SK-MEL-5 (cell line): Measurements from ENCODE around the gene SEBOX. TPM values are rescaled to one million over a fixed set of nuclear protein-coding genes. Genes with fewer than 3 reads are reported as not detected.
A peak's percentile ranks its signal among the peaks of the same experiment; 100 is the strongest.

ENCODE experiments used
- DNase-seq: peaks from one replicate; pipeline ENCODE4 v3.0.0-alpha.2; 2016; ENCODE audit warnings: low read depth, low spot score
- in situ Hi-C: cut with HindIII; loops from 2 replicates; pipeline ENCODE4 v1.10.0; 2016; ENCODE audit warnings: low sequenced_read_pairs, high pct_unique_total_duplicates, low pct_unique_long_range_greater_than_20kb
- total RNA-seq: library from RNA; depleted of rRNA; stranded (reverse); fragments of >200 nt; shearing (Covaris generic); gene quantifications from 2 replicates; pipeline ENCODE4 v1.2.3, GENCODE V29; 2014

The SEBOX gene
- total RNA-seq, 1 experiment from 2014 or later = not detected

DNA sequence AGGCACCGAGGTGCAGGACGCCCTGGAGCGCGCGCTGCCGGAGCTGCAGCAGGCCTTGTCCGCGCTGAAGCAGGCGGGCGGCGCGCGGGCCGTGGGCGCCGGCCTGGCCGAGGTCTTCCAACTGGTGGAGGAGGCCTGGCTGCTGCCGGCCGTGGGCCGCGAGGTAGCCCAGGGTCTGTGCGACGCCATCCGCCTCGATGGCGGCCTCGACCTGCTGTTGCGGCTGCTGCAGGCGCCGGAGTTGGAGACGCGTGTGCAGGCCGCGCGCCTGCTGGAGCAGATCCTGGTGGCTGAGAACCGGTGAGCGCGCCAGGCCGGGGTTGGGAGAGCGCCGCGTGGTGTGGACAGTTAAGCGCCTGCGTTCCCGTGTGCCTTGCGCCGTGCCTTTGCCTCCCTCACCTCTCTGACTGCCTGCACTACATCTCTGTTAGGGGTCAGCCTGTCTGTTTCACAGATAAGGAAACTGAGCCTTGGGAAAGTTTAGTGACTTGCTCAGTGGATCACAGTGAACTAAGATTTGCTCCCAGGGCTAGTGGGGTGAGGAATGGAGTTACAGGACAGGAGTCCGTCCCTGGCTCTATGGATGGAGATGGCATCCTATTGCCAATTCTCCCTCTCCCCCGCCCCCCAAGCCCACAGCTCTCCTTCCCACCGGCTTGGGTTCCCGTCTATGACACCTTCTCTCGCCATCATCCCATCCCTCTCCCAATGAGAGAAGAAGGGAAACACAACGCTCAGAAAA is 7.4 kb upstream of the SEBOX start:
- in situ Hi-C loops = no loop called here
- DNase-seq = no peak

DNA sequence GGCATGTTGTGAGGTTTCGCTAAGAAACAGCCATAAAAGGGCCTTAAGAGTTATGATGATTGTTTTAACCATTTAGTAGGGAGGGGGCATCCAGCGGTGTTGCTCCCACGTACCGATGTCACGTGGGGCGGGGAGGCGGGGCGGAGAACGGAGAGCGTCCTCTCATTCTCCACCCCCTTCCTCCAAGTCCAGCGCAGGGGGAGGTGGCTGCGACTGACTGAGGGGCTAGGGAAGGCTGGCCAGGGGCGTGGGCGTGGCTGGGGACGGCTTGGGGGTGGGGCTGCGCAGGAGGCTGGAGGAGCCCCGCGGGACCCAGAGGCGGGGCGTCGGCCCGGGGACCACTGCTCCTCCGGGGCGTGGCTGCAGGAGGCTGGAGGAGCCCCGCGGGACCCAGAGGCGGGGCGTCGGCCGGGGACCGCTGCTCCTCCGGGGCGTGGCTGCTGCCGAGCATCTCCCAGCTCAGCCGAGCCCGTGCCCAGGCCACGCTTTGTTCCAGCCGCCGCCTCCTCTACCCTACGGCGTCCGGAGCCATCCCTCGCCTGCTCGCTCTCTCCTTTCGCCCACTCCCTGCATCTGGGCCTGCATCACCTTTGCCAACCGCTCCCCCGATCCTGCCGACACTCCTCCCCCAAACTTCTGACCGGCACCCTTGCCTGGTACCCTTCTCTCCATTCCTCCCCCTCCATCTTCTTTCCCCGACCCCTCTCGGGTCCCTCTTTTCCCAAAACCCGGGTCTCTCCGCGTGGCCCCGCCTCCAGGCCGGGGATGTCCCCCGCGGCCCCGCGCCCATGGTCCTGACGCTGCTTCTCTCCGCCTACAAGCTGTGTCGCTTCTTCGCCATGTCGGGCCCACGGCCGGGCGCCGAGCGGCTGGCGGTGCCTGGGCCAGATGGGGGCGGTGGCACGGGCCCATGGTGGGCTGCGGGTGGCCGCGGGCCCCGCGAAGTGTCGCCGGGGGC is 6.5 kb upstream of the SEBOX start, which contains the start of gene SARM1:
SARM1 (plus strand) TSS at position 450 of the 958 bp plus-strand sequence; CDS start at position 789, 339 bp downstream.
- in situ Hi-C loops = no loop called here

GRCh38 chr17:28370744-28371103 is 5.7 kb upstream of the SEBOX start:
- in situ Hi-C loops = no loop called here
- DNase-seq = no peak

More for the DNA sequence above, 6.5 kb upstream of the SEBOX start, which contains the start of gene SARM1:
- DNase-seq = peak; percentile 85

DNA sequence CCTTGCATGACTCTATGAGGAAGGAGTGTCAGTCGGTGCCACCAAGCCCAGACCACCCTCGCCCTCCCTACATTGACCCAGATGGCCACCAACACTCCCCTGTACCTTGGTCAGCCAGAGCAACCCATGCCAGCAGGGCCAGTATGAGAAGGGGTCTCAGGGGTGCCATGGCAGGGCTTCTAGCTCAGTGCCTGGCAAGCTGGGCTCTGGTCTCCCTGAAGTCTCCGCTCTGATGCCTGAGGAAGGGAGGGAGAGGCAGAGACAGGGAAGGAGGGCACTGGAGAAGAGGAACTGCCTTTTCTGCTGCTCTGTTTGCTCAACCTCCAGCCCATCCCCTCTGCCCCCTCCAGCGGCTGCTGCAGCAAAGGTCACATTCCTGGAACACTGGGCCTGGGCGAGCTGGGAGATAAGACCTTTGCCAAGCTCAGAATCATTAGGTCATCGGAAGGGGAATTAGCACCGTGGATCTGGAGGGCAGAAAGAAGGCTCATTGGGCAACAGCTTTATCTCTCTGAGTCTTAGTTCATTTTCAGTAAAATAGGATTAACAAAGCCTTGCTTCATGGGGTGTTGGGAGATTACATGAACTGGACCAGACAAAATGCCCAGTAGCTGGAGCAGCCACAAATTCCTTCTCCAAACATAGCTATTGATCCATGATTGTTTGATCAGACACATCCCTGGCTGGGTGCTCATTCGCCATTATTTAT is 5.2 kb upstream of the SEBOX start, which contains the start of gene VTN:
VTN (minus strand) TSS at position 273 of the 709 bp plus-strand sequence; CDS start at position 169, 104 bp downstream.
- peak; percentile 50 for DNase-seq
- in situ Hi-C loops = no loop called here

GRCh38 chr17:28369684-28370034 is 4.7 kb upstream of the SEBOX start:
- DNase-seq = no peak
- in situ Hi-C loops = no loop called here

DNA sequence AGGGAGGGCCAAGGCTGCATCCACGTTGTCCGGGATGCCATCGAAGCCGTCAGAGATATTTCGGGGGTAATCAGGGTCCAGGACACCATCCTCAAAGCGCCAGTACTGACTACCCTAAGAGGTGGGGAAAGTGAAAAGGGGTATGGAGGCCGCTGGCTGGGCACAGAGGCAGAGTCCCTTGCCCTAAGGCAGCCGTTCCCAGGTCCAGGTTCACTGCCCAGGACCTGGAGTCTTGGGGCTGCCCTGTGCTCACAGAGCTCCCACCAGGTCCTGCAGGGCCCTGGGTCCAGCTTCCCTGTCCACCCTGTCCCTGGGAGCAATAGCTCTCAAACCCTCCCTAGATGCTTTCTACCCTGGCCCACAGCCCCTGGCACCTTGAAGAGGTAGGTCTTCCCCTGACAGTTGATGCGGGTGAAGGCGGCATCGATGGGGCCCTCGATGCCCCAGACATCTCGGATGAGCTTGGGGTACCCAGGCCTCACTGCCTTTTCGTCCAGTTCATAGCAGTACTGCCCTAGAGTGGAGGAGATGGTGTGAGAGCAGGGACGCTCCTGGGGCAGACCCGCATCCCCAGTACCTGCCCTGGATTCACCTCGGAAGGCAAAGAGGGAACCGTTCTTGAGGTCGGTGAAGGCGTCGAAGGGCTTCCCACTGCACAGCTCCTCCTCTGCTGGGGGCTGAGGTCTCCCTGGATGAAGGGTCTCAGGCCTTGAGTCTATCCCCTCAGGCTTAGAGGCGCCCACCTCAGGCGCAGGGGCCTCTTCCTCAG is 4.1 kb upstream of the SEBOX start:
- in situ Hi-C loops = no loop called here
- no peak for DNase-seq

GRCh38 chr17:28368306-28368831 is 3.4 kb upstream of the SEBOX start:
- DNase-seq = no peak
- in situ Hi-C loops = no loop called here

DNA sequence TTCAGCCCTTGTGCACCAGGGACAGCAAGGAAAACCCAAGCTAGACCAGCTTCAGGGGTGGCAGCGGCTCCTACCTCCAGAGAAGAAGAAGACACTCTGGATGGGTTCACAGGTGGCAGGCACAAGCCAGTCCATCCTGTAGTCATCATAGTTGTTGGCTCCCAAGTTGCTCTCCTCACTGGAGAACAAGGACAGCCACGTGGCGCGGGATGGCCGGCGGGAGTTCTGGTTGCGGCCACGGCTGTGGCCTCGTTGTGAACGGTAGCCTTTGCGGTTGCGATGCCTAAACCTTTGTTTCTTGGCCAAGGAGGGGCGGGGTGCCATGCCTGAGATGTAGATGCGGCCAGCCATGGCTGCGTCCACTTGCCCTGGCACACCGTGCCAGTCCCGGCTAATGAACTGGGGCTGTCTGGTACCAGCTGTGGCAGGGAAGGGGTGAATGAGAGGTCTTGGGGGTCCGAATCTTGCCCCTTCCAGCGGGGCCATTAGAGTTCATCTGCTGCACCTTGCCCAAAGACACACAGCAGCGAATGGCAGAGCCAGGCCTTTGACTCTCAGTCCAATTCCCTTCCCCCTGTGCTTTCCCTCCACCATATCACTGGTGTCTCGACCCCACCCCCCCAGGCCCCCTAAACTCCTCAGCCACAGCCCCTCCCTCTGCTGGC is 2.8 kb upstream of the SEBOX start:
- in situ Hi-C loops = no loop called here
- DNase-seq = no peak

- in situ Hi-C loops = no loop called here
- DNase-seq = peak; percentile 25
Observed at GRCh38 chr17:28366605-28367004, 1.6 kb upstream of the SEBOX start.

- no peak for DNase-seq
Observed at GRCh38 chr17:28365487-28365886, 488 bp upstream of the SEBOX start.

DNA sequence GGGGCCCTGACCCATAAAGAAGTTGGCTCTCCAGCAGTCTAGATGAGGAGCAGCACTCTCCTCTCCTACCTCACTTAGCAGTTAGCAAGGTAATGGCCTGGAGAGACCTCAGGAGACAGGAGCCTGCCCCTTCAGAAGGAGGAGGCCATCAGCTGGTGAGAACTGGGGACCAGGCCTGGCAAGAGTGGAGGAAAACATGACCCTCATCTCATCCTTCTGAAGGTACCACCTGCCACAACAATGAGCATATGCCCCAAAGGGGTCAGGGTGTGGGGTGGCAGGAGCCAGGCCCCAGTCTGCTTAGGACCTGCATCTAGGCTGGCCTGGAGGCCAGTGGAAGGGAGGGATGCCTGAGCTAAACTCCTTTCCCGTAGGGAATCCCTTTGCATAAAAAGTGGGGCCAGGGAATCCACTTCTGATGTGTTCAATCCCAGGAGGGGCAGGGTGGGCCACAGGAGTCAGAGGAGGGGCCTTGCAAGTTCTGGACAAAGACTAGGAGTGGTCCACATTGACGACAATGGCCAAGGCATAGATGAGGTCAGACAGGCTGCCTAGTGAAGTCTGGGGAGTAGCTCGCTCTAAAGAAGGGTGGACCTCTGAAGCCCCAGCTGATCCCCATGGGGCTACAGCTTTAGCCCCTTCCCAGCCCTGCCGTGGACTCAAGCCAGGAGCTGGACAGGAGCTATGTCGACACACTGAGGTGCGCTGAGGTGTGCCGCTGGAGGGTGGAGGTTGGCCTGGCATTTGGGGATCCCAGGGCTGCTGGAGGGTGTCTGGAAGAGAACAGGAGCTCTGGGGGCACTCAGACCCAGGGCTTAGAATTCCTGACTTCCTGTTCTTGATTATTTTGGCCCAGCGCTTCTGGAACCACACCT is 986 bp downstream of the SEBOX start:
- DNase-seq = no peak
- in situ Hi-C loops = no loop called here

More at GRCh38 chr17:28365487-28365886, 488 bp upstream of the SEBOX start:
- in situ Hi-C loops = no loop called here

DNA sequence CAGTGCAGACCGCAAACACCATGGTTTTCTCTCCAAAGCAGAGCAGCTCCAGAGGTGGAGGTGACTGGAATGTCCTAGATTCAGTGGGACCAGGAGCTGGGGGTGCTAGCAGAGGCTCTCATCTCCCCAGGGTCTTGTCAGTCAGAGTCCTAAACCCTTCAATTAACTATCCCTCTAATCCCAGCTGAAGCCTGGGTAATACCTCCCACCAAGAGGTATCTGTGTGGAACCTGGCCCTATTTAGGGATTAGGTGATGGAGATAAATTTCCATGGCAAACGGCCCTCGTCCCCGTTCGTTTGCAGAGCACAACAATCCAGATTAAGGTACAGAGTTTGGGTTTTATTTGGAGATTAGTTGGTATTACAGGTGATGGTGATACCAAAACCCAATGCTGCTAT is 1.8 kb downstream of the SEBOX start:
- in situ Hi-C loops = no loop called here
- DNase-seq = no peak

- DNase-seq = no peak
- in situ Hi-C loops = no loop called here
Observed at GRCh38 chr17:28357901-28358197, 7.2 kb downstream of the SEBOX start.

GRCh38 chr17:28357061-28357900 is 7.7 kb downstream of the SEBOX start, which contains the start of gene POLDIP2:
Gene POLDIP2 (minus strand): TSS chr17:28357527. CDS start chr17:28357448, 79 bp downstream.
- in situ Hi-C loops = no loop called here
- peak; percentile 95 for DNase-seq

DNA sequence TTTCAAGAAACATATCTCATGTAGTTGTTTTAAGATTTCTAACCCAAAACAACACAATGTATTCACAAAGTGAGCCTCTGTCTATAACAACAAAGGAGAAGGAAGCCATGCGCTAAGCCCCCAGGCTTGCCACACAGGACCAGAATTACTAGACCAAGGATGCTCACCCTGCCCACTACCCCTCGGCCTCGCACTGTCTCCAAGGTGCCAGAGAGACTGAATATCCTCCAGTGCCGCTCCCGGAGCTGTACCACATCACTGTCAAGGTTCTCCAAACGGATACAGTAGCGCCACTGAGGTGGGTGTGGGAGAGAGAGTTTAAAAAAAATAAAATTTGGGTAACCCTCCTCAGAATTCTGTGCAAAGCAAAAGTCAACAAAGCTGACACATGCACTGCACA is 14.7 kb downstream of the SEBOX start:
- in situ Hi-C loops = no loop called here
- no peak for DNase-seq
